WTC11 (cell line): ENCODE results near the gene C10orf120.

Experiments
- ATF3 ChIP-seq: sonication (generic); formaldehyde crosslinking; conservative IDR thresholded peaks from 2 replicates; pipeline ENCODE4 v1.8.1; 2022; ENCODE audit warnings: mild to moderate bottlenecking, missing genetic modification reagents
- E2F4 ChIP-seq: sonication (generic); formaldehyde crosslinking; IDR thresholded peaks from 2 replicates; pipeline ENCODE4 v1.8.1; 2022; ENCODE audit warnings: low read depth, mild to moderate bottlenecking, moderate library complexity, missing genetic modification reagents, borderline replicate concordance
- ELF4 ChIP-seq: sonication (generic); formaldehyde crosslinking; IDR thresholded peaks from 2 replicates; pipeline ENCODE4 v1.8.1; 2022; ENCODE audit warnings: low read depth, mild to moderate bottlenecking, moderate library complexity, missing genetic modification reagents
- FOXJ3 ChIP-seq: sonication (generic); formaldehyde crosslinking; IDR thresholded peaks from 2 replicates; pipeline ENCODE4 v1.9.0; 2021; ENCODE audit warnings: missing genetic modification reagents, mild to moderate bottlenecking, borderline replicate concordance
- GABPB1 ChIP-seq: sonication (generic); formaldehyde crosslinking; IDR thresholded peaks from 2 replicates; pipeline ENCODE4 v1.8.1; 2023; ENCODE audit warnings: mild to moderate bottlenecking, missing genetic modification reagents
- JUN ChIP-seq: sonication (generic); formaldehyde crosslinking; IDR thresholded peaks from 2 replicates; pipeline ENCODE4 v1.8.0; 2023; ENCODE audit warnings: mild to moderate bottlenecking, missing genetic modification reagents
- KAT7 ChIP-seq: sonication (generic); formaldehyde crosslinking; IDR thresholded peaks from 2 replicates; pipeline ENCODE4 v1.8.1; 2023; ENCODE audit warnings: missing genetic modification reagents, mild to moderate bottlenecking, borderline replicate concordance
- NFYB ChIP-seq: sonication (generic); formaldehyde crosslinking; conservative IDR thresholded peaks from 2 replicates; pipeline ENCODE4 v1.8.0; 2022; ENCODE audit warnings: low read depth, missing genetic modification reagents
- NR2C2 ChIP-seq: sonication (generic); formaldehyde crosslinking; IDR thresholded peaks from 2 replicates; pipeline ENCODE4 v1.8.0; 2022; ENCODE audit warnings: mild to moderate bottlenecking, missing genetic modification reagents
- USF1 ChIP-seq: sonication (generic); formaldehyde crosslinking; IDR thresholded peaks from 2 replicates; pipeline ENCODE4 v1.8.0; 2022; ENCODE audit warnings: mild to moderate bottlenecking, missing genetic modification reagents
- TF ChIP-seq, protein P1 (sequence below): fragments of 200-600 bp; IDR thresholded peaks from 2 replicates; pipeline ENCODE4 v1.8.0; 2022; ENCODE audit warnings: antibody characterized with exemption
- TF ChIP-seq, protein P2 (sequence below): sonication (generic); formaldehyde crosslinking; IDR thresholded peaks from 2 replicates; pipeline ENCODE4 v1.8.1; 2022; ENCODE audit warnings: low read depth, missing genetic modification reagents, borderline replicate concordance
- TF ChIP-seq, protein P3 (sequence below): sonication (generic); formaldehyde crosslinking; IDR thresholded peaks from 2 replicates; pipeline ENCODE4 v1.8.1; 2022; ENCODE audit warnings: mild to moderate bottlenecking, missing genetic modification reagents, moderate library complexity, borderline replicate concordance

DNA sequence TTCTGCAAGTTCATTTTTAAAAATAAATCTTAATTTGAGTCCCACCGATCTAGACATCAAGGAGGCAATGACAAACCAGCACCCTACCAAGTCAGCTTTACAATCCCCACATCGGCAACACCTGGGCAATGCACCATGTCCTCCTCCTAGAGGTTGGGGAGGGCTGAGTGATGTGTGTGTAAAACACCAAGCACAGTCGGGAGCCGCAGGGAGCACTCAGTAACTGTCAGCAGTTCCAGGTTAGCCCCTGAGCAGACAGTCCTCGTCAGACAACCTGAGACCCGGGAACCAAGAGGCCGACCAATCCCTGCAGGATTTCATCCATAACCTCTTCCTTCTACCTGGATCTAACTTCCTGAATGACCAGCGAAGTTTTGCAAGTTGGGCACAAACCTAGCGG, 15.9 kb upstream of the C10orf120 start:
- TF ChIP-seq GABPB1 (CRISPR knock-in tag) (no peak), KAT7 (CRISPR knock-in tag) (no peak), ELF4 (CRISPR knock-in tag) (no peak), JUN (CRISPR knock-in tag) (no peak), E2F4 (CRISPR knock-in tag) (no peak), USF1 (CRISPR knock-in tag) (no peak), NR2C2 (CRISPR knock-in tag) (no peak), ATF3 (no peak), NFYB (CRISPR knock-in tag) (no peak), FOXJ3 (no peak)
- TF ChIP-seq, protein P1, sequence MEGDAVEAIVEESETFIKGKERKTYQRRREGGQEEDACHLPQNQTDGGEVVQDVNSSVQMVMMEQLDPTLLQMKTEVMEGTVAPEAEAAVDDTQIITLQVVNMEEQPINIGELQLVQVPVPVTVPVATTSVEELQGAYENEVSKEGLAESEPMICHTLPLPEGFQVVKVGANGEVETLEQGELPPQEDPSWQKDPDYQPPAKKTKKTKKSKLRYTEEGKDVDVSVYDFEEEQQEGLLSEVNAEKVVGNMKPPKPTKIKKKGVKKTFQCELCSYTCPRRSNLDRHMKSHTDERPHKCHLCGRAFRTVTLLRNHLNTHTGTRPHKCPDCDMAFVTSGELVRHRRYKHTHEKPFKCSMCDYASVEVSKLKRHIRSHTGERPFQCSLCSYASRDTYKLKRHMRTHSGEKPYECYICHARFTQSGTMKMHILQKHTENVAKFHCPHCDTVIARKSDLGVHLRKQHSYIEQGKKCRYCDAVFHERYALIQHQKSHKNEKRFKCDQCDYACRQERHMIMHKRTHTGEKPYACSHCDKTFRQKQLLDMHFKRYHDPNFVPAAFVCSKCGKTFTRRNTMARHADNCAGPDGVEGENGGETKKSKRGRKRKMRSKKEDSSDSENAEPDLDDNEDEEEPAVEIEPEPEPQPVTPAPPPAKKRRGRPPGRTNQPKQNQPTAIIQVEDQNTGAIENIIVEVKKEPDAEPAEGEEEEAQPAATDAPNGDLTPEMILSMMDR = no peak
- TF ChIP-seq, protein P2, sequence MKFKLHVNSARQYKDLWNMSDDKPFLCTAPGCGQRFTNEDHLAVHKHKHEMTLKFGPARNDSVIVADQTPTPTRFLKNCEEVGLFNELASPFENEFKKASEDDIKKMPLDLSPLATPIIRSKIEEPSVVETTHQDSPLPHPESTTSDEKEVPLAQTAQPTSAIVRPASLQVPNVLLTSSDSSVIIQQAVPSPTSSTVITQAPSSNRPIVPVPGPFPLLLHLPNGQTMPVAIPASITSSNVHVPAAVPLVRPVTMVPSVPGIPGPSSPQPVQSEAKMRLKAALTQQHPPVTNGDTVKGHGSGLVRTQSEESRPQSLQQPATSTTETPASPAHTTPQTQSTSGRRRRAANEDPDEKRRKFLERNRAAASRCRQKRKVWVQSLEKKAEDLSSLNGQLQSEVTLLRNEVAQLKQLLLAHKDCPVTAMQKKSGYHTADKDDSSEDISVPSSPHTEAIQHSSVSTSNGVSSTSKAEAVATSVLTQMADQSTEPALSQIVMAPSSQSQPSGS (CRISPR knock-in tag) = no peak
- TF ChIP-seq, protein P3, sequence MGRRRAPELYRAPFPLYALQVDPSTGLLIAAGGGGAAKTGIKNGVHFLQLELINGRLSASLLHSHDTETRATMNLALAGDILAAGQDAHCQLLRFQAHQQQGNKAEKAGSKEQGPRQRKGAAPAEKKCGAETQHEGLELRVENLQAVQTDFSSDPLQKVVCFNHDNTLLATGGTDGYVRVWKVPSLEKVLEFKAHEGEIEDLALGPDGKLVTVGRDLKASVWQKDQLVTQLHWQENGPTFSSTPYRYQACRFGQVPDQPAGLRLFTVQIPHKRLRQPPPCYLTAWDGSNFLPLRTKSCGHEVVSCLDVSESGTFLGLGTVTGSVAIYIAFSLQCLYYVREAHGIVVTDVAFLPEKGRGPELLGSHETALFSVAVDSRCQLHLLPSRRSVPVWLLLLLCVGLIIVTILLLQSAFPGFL (CRISPR knock-in tag) = no peak
